Measurements from ENCODE around the gene RFX7.

The RFX7 gene

DNA sequence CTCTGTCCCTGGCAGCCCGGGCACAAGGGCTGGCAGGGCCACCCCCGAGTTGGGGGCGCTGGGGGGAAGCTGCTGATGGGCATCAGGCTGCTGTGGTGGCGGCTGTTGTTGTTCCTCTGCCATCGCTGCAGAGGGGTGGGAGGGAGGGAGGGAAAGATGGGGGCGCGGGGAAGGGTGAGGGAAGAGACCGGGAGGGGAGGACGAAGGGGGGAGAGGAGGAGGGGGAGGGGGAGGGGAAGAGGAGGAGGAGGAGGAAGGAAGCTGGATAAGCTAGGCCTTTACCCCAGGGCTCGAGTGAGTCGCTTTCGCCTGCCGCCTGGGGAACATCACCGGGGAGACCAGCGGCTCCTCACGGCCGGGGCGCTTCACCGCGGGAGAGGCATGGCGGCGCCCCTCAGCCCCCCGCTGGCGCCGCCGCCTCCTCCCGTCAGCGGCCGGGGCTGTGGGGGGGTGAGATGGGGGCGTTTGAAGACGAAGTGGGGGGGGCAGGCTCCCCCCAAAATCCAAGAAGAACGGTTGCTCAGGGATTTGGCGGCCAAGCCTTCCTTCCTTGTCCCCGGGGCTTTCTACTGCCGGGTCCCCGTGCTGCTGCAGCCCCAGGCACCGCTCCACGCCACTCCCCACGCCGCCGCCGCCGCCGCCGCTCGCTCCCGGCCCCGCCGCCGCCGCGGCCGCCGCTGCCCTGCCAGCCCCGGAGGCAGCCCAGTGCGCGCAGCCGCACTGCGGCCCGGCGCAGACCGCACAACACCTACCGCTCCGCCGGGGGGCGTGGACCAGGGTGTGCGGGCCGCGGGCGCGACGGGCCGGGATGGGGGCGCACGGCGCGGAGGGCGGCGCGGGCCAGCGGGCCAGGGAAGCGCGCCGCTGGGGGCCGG lies at the start of gene RFX7:
TSS of gene RFX7 (minus strand) at position 717 of the 875 bp plus-strand sequence. CDS start at position 123, 594 bp downstream.
- Histone ChIP-seq H3K4me3 (ENCODE audit: low read depth in 1 of 2, low read length in 2 of 2) (peak within 1 kb of the TSS; percentile 62 to 63), H3K27ac (ENCODE audit: low read length) (peak within 1 kb of the TSS; percentile 97), H3K27me3 (ENCODE audit: insufficient read depth, low read length, poor library complexity) (no peaks in the 10 kb centered on the region), H3K79me2 (ENCODE audit: insufficient read depth, low read length) (peaks cover 69% of the 10 kb centered on the region), H2AFZ (ENCODE audit: low read depth, low read length) (peak within 1 kb of the TSS; percentile 68), H3K4me2 (ENCODE audit: insufficient read depth, low read length) (peak within 1 kb of the TSS; percentile 78), H3K9me3 (ENCODE audit: insufficient read depth, low read length, severe bottlenecking) (no peaks in the 10 kb centered on the region), H3K9ac (ENCODE audit: low read depth, low read length) (peak within 1 kb of the TSS; percentile 87), H4K20me1 (ENCODE audit: insufficient read depth, low read length) (peaks cover 5% of the 10 kb centered on the region; the same call in 1 of the 2 replicates), H3K4me1 (ENCODE audit: insufficient read depth, low read length) (peaks cover 47% of the 10 kb centered on the region), H3K36me3 (ENCODE audit: insufficient read depth, low read length) (peaks cover 13% of the 10 kb centered on the region)
- ATAC-seq (ENCODE audit: insufficient read depth, low read depth), result peak; percentile 44
- DNase-seq, result peak; percentile 78
- no peak for TF ChIP-seq EZH2 (IDR thresholded peaks at IDR 0.05; ENCODE audit: borderline replicate concordance, low read depth, low read length, severe bottlenecking)
- TF ChIP-seq, protein P1, sequence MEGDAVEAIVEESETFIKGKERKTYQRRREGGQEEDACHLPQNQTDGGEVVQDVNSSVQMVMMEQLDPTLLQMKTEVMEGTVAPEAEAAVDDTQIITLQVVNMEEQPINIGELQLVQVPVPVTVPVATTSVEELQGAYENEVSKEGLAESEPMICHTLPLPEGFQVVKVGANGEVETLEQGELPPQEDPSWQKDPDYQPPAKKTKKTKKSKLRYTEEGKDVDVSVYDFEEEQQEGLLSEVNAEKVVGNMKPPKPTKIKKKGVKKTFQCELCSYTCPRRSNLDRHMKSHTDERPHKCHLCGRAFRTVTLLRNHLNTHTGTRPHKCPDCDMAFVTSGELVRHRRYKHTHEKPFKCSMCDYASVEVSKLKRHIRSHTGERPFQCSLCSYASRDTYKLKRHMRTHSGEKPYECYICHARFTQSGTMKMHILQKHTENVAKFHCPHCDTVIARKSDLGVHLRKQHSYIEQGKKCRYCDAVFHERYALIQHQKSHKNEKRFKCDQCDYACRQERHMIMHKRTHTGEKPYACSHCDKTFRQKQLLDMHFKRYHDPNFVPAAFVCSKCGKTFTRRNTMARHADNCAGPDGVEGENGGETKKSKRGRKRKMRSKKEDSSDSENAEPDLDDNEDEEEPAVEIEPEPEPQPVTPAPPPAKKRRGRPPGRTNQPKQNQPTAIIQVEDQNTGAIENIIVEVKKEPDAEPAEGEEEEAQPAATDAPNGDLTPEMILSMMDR (IDR thresholded peaks at IDR 0.05; ENCODE audit: borderline replicate concordance, extremely low read depth, low read length, poor library complexity, severe bottlenecking), result no peak

DNA sequence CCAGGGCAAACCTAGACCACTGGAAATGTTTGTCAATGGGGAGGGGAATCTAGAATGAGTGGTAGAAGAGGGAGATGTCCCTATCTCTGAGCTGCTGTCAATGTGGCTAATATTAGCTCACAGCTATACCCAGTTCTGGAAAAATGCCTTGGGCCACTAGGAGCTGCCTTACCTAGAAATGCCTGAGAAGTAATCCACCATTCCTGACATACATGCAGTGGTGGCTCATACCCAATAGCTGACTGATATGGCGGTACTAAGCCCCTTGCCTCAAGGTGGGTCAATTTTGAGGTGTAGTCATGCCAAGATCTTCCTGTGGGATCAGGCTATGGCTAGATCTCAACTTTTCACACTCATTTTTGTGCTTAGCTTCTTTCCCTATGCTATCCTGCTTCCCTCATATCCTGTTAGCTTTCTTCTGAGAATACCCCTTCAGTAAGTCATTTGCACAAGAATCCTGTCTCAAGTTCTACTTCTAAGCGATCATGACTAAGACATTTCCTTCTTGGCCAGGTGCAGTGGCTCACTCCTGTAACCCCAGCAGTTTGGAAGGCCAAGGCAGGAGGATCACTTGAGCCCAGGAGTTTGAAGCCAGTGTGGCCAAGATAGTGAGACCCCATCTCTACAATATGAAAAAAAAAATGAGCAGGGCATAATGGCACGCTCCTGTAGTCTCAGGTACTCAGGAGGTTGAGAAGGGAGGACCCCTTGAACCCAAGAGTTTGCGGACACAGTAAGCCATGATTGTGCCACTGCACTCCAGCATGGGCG lies 49.1 kb upstream of the RFX7 start:
- no peaks in the 10 kb centered on the region for H3K36me3 ChIP-seq (ENCODE audit: insufficient read depth, low read length)
- no peak overlapping the region for H3K4me3 ChIP-seq (ENCODE audit: low read depth in 1 of 2, low read length in 2 of 2)
- ATAC-seq (ENCODE audit: insufficient read depth, low read depth) (no peak), DNase-seq (no peak)
- H3K27ac ChIP-seq (ENCODE audit: low read length), result no peak overlapping the region
- no peaks in the 10 kb centered on the region for H4K20me1 ChIP-seq (ENCODE audit: insufficient read depth, low read length)
- no peaks in the 10 kb centered on the region for H3K27me3 ChIP-seq (ENCODE audit: insufficient read depth, low read length, poor library complexity)
- no peaks in the 10 kb centered on the region for H3K4me1 ChIP-seq (ENCODE audit: insufficient read depth, low read length)
- no peak for TF ChIP-seq EZH2 (IDR thresholded peaks at IDR 0.05; ENCODE audit: borderline replicate concordance, low read depth, low read length, severe bottlenecking)
- TF ChIP-seq, protein P1 (IDR thresholded peaks at IDR 0.05; ENCODE audit: borderline replicate concordance, extremely low read depth, low read length, poor library complexity, severe bottlenecking), result no peak
- no peak overlapping the region for H2AFZ ChIP-seq (ENCODE audit: low read depth, low read length)
- no peak overlapping the region for H3K9ac ChIP-seq (ENCODE audit: low read depth, low read length)
- no peaks in the 10 kb centered on the region for H3K79me2 ChIP-seq (ENCODE audit: insufficient read depth, low read length)
- H3K4me2 ChIP-seq (ENCODE audit: insufficient read depth, low read length), result no peak overlapping the region
- no peaks in the 10 kb centered on the region for H3K9me3 ChIP-seq (ENCODE audit: insufficient read depth, low read length, severe bottlenecking)

GRCh38 chr15:56291741-56292140 lies 48.1 kb upstream of the RFX7 start:
- TF ChIP-seq, protein P1 (IDR thresholded peaks at IDR 0.05; ENCODE audit: borderline replicate concordance, extremely low read depth, low read length, poor library complexity, severe bottlenecking), result no peak
- TF ChIP-seq EZH2 (IDR thresholded peaks at IDR 0.05; ENCODE audit: borderline replicate concordance, low read depth, low read length, severe bottlenecking), result no peak
- Histone ChIP-seq H3K79me2 (ENCODE audit: insufficient read depth, low read length) (no peaks in the 10 kb centered on the region), H3K4me2 (ENCODE audit: insufficient read depth, low read length) (no peak overlapping the region), H3K4me1 (ENCODE audit: insufficient read depth, low read length) (no peaks in the 10 kb centered on the region), H3K27me3 (ENCODE audit: insufficient read depth, low read length, poor library complexity) (no peaks in the 10 kb centered on the region), H3K27ac (ENCODE audit: low read length) (no peak overlapping the region), H3K4me3 (ENCODE audit: low read depth in 1 of 2, low read length in 2 of 2) (no peak overlapping the region), H3K36me3 (ENCODE audit: insufficient read depth, low read length) (no peaks in the 10 kb centered on the region), H4K20me1 (ENCODE audit: insufficient read depth, low read length) (no peaks in the 10 kb centered on the region), H3K9me3 (ENCODE audit: insufficient read depth, low read length, severe bottlenecking) (no peaks in the 10 kb centered on the region), H3K9ac (ENCODE audit: low read depth, low read length) (no peak overlapping the region), H2AFZ (ENCODE audit: low read depth, low read length) (no peak overlapping the region)
- DNase-seq (no peak), ATAC-seq (ENCODE audit: insufficient read depth, low read depth) (no peak)

Measured in DND-41 (cell line).